Naive B cell (primary cell): ENCODE data around the gene CAPZB. TPM values are rescaled to one million over a fixed set of nuclear protein-coding genes. Genes with fewer than 3 reads are reported as not detected.
"Not testable (repeated sequence)": the region's sequence is repeated elsewhere in the genome, so short reads cannot be mapped to it uniquely, and the experiment has no call there.

Experiments used
- ATAC-seq, 2 donors: fragments of 150-1000 bp; cut with Tn5 transposase; 2 replicates each; pipeline ENCODE4 v1.10.0; 2021; ENCODE audit warnings: low read depth in 2 of 2, mild to moderate bottlenecking in 2 of 2, moderate library complexity in 2 of 2
- DNase-seq: peaks from one replicate; pipeline ENCODE4 v3.0.0; 2022
- H3K27ac Mint-ChIP-seq, 6 donors: one replicate each; pipeline ENCODE4 v1.8.0; 2020 to 2022; ENCODE audit warnings: mild to moderate bottlenecking in 6 of 6, mixed read lengths in 6 of 6, moderate library complexity in 5 of 6, inconsistent platforms in 2 of 6
- H3K27me3 Mint-ChIP-seq, 3 donors: one replicate each; pipeline ENCODE4 v1.8.0; 2021 to 2022; ENCODE audit warnings: mixed read lengths in 3 of 3, mild to moderate bottlenecking in 1 of 3
- H3K36me3 Mint-ChIP-seq, 2 donors: one replicate each; pipeline ENCODE4 v1.8.0; 2020 to 2022; ENCODE audit warnings: mixed read lengths in 2 of 2, inconsistent platforms in 1 of 2, mild to moderate bottlenecking in 1 of 2
- H3K4me1 Mint-ChIP-seq, 3 donors: one replicate each; pipeline ENCODE4 v1.8.0; 2020 to 2022; ENCODE audit warnings: mixed read lengths in 3 of 3, inconsistent platforms in 1 of 3, mild to moderate bottlenecking in 1 of 3, moderate library complexity in 1 of 3
- H3K4me3 Mint-ChIP-seq, 8 donors: one replicate each; pipeline ENCODE4 v1.8.0; 2020 to 2022; ENCODE audit warnings: mild to moderate bottlenecking in 8 of 8, mixed read lengths in 8 of 8, moderate library complexity in 8 of 8, inconsistent platforms in 2 of 8
- H3K9me3 Mint-ChIP-seq, 7 donors: one replicate each; pipeline ENCODE4 v1.8.0; 2020 to 2022; ENCODE audit warnings: mixed read lengths in 7 of 7, mild to moderate bottlenecking in 5 of 7, inconsistent platforms in 2 of 7, moderate library complexity in 1 of 7
- polyA plus RNA-seq, 6 donors: library from polyadenylated mRNA; unstranded; fragments of 300-500 nt; fragmentation: Illumina TruSeq; gene quantifications; one replicate each; pipeline ENCODE4 v1.2.3, GENCODE V29; 2021; ENCODE audit warnings: low read depth in 6 of 6

The CAPZB gene
- polyA plus RNA-seq, 6 donors from 2014 or later, result 328 to 445 (median 382) TPM

- ATAC-seq (no peak), DNase-seq (no peak)
- Mint-ChIP-seq H3K4me1 (peaks cover 49 to 56% (median 49%) of the 10 kb centered on the region in 3 donors), H3K9me3 (no peaks in the 10 kb centered on the region), H3K4me3 (peak overlapping the region; percentile 84 to 95 (median 90)), H3K36me3 (peaks cover 0 to 9% of the 10 kb centered on the region in 2 donors), H3K27ac (peak overlapping the region; percentile 10 to 96 (median 78)), H3K27me3 (no peaks in the 10 kb centered on the region)
Measured at GRCh38 chr1:19310720-19311502, 174.4 kb downstream of the CAPZB start.

- H3K27me3 Mint-ChIP-seq, result no peaks in the 10 kb centered on the region
- no peak overlapping the region for H3K27ac Mint-ChIP-seq
- ATAC-seq, result no peak
- H3K9me3 Mint-ChIP-seq, result no peaks in the 10 kb centered on the region
- H3K36me3 Mint-ChIP-seq, result peaks cover 7 to 17% of the 10 kb centered on the region in 2 donors
- peaks cover 41 to 48% (median 41%) of the 10 kb centered on the region in 3 donors for H3K4me1 Mint-ChIP-seq
- no peak for DNase-seq
- H3K4me3 Mint-ChIP-seq, result peak overlapping the region; percentile 10 to 94 (median 64)
Measured at GRCh38 chr1:19310061-19310460, 175.3 kb downstream of the CAPZB start.

GRCh38 chr1:19309123-19309813, 176.1 kb downstream of the CAPZB start:
- H3K9me3 Mint-ChIP-seq, result no peaks in the 10 kb centered on the region
- peaks cover 15 to 24% of the 10 kb centered on the region in 2 donors for H3K36me3 Mint-ChIP-seq
- peak overlapping the region in 1 of 6 donors; percentile 33 for H3K27ac Mint-ChIP-seq
- ATAC-seq (no peak), DNase-seq (no peak)
- H3K27me3 Mint-ChIP-seq, result no peaks in the 10 kb centered on the region
- H3K4me3 Mint-ChIP-seq, result peak overlapping the region in 5 of 8 donors; percentile 57 to 81 (median 69)
- peaks cover 33 to 40% (median 34%) of the 10 kb centered on the region in 3 donors for H3K4me1 Mint-ChIP-seq

GRCh38 chr1:19308509-19308907, 176.8 kb downstream of the CAPZB start:
- Mint-ChIP-seq H3K4me1 (peaks cover 25 to 32% (median 27%) of the 10 kb centered on the region in 3 donors), H3K4me3 (peak overlapping the region in 2 of 8 donors; percentile 70 to 81), H3K27me3 (no peaks in the 10 kb centered on the region), H3K27ac (no peak overlapping the region), H3K36me3 (peaks cover 19 to 28% of the 10 kb centered on the region in 2 donors), H3K9me3 (no peaks in the 10 kb centered on the region)
- ATAC-seq, result no peak
- DNase-seq, result no peak

- H3K9me3 Mint-ChIP-seq, result no peaks in the 10 kb centered on the region
- H3K27ac Mint-ChIP-seq, result no peak overlapping the region
- H3K4me3 Mint-ChIP-seq, result peak overlapping the region in 1 of 8 donors; percentile 81
- no peaks in the 10 kb centered on the region for H3K27me3 Mint-ChIP-seq
- ATAC-seq (no peak), DNase-seq (no peak)
- peaks cover 22 to 32% of the 10 kb centered on the region in 2 donors for H3K36me3 Mint-ChIP-seq
- peaks cover 20 to 27% (median 21%) of the 10 kb centered on the region in 3 donors for H3K4me1 Mint-ChIP-seq
Measured at GRCh38 chr1:19307794-19308508, 177.4 kb downstream of the CAPZB start.

GRCh38 chr1:19306941-19307340, 178.4 kb downstream of the CAPZB start:
- DNase-seq (no peak), ATAC-seq (no peak)
- peaks cover 14 to 23% (median 17%) of the 10 kb centered on the region in 3 donors for H3K4me1 Mint-ChIP-seq
- H3K27ac Mint-ChIP-seq, result peak overlapping the region in 1 of 6 donors; percentile 37
- H3K9me3 Mint-ChIP-seq, result no peaks in the 10 kb centered on the region
- peaks cover 22 to 32% of the 10 kb centered on the region in 2 donors for H3K36me3 Mint-ChIP-seq
- H3K27me3 Mint-ChIP-seq, result no peaks in the 10 kb centered on the region
- no peak overlapping the region for H3K4me3 Mint-ChIP-seq

- H3K4me3 Mint-ChIP-seq, result no peak overlapping the region
- DNase-seq (no peak), ATAC-seq (no peak)
- no peaks in the 10 kb centered on the region for H3K9me3 Mint-ChIP-seq
- H3K4me1 Mint-ChIP-seq, result peaks cover 8 to 17% (median 11%) of the 10 kb centered on the region in 3 donors
- H3K27me3 Mint-ChIP-seq, result no peaks in the 10 kb centered on the region
- peaks cover 22 to 32% of the 10 kb centered on the region in 2 donors for H3K36me3 Mint-ChIP-seq
- H3K27ac Mint-ChIP-seq, result no peak overlapping the region
Measured at GRCh38 chr1:19305880-19306279, 179.5 kb downstream of the CAPZB start.

GRCh38 chr1:19304081-19304480, 181.3 kb downstream of the CAPZB start:
- not testable (repeated sequence) for H3K4me3 Mint-ChIP-seq, DNase-seq, H3K27ac Mint-ChIP-seq, H3K9me3 Mint-ChIP-seq, H3K4me1 Mint-ChIP-seq, H3K27me3 Mint-ChIP-seq, ATAC-seq
- peaks cover 31 to 32% of the 10 kb centered on the region in 2 donors for H3K36me3 Mint-ChIP-seq

- no peak for ATAC-seq
- no peak overlapping the region for H3K27ac Mint-ChIP-seq
Measured at GRCh38 chr1:19300211-19300610, 185.1 kb downstream of the CAPZB start.

GRCh38 chr1:19294638-19295037, 190.7 kb downstream of the CAPZB start:
- no peak for DNase-seq
- peaks cover 9 to 33% (median 23%) of the 10 kb centered on the region in 7 donors for H3K9me3 Mint-ChIP-seq
- H3K27ac Mint-ChIP-seq, result no peak overlapping the region
- H3K27me3 Mint-ChIP-seq, result peaks cover 4 to 5% (median 4%) of the 10 kb centered on the region in 3 donors
- peaks cover 0 to 4% (median 0%) of the 10 kb centered on the region in 3 donors for H3K4me1 Mint-ChIP-seq
- no peak for ATAC-seq
- H3K36me3 Mint-ChIP-seq, result peaks cover 19 to 41% of the 10 kb centered on the region in 2 donors
- no peak overlapping the region for H3K4me3 Mint-ChIP-seq

More at GRCh38 chr1:19300211-19300610, 185.1 kb downstream of the CAPZB start:
- Mint-ChIP-seq H3K4me1 (peaks cover 0 to 4% (median 0%) of the 10 kb centered on the region in 3 donors), H3K4me3 (no peak overlapping the region), H3K27me3 (no peaks in the 10 kb centered on the region), H3K36me3 (peaks cover 31 to 35% of the 10 kb centered on the region in 2 donors), H3K9me3 (peaks cover 3 to 13% (median 8%) of the 10 kb centered on the region in 7 donors)
- no peak for DNase-seq

- peaks cover 3 to 13% (median 6%) of the 10 kb centered on the region in 7 donors for H3K9me3 Mint-ChIP-seq
- ATAC-seq, result no peak
- peaks cover 8 to 23% (median 18%) of the 10 kb centered on the region in 3 donors for H3K27me3 Mint-ChIP-seq
- peaks cover 4 to 13% (median 10%) of the 10 kb centered on the region in 3 donors for H3K4me1 Mint-ChIP-seq
- no peak for DNase-seq
- peaks cover 9 to 13% of the 10 kb centered on the region in 2 donors for H3K36me3 Mint-ChIP-seq
- H3K4me3 Mint-ChIP-seq, result peak overlapping the region; percentile 18 to 89 (median 72)
- H3K27ac Mint-ChIP-seq, result peak overlapping the region in 1 of 6 donors; percentile 49
Measured at GRCh38 chr1:19289244-19289643, 196.1 kb downstream of the CAPZB start.
